ENCODE measurements around the gene VKORC1.
"Not testable (repeated sequence)": the region's sequence is repeated elsewhere in the genome, so short reads cannot be mapped to it uniquely, and the experiment has no call there.

VKORC1 gene

DNA sequence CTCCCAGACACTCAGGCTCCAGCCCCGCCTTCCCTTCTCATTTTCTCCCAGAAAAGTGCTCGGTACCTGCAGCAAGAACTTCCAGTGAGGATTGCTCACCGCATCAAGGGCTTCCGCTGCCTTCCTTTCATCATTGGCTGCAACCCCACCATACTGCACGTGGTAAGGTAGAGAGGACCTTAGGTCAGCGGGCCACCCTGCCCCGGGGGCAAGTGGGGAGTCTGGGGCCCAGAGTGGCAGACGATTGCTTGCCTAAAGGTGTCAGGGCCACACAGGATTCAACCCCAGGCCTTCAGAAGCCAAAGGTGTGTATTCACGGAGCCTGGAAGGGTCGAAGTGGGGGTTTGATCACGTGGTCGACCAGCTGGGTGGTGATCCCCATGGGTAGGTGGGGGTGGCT is 15.0 kb upstream of the VKORC1 start:
- intact Hi-C loops (cut with DNase I), result loop anchor here (5.0 to 10.0 kb wide), 2 partner anchors 33 to 345 kb away; partner anchors contain the start of gene ARMC5
- no peak for DNase-seq

DNA sequence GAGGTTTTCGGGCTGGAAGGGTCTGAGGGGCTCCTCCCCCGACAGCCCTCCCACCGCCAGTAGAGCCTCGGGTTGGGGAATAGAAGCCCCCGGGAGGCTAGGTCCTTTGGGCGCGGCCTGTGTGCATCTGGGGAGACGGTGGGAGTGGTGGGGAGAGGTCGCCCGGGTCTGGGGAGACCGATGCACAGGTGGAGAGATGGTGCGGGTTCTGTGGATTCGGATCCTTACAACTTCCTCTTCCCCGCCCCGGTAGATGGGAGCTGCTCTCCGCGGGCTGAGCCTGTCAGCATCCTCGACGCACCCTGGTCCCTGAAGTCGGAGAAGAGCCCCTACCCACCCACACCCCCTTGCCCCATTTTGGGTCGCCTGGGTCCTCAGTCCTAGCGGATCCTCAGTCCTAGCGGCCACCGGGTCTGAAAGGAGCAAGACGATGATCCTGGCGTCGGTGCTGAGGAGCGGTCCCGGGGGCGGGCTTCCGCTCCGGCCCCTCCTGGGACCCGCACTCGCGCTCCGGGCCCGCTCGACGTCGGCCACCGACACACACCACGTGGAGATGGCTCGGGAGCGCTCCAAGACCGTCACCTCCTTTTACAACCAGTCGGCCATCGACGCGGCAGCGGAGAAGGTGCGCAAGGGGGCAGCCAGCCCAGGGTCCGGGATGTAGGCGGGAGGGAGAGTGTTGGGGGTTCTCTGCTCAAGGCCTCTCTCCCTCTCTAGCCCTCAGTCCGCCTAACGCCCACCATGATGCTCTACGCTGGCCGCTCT is 14.4 kb upstream of the VKORC1 start:
- intact Hi-C loops (cut with DNase I), result loop anchor here (5.0 kb wide), 1 partner anchor 33 kb away; no protein-coding TSS in a partner anchor
- no peak for DNase-seq

DNA sequence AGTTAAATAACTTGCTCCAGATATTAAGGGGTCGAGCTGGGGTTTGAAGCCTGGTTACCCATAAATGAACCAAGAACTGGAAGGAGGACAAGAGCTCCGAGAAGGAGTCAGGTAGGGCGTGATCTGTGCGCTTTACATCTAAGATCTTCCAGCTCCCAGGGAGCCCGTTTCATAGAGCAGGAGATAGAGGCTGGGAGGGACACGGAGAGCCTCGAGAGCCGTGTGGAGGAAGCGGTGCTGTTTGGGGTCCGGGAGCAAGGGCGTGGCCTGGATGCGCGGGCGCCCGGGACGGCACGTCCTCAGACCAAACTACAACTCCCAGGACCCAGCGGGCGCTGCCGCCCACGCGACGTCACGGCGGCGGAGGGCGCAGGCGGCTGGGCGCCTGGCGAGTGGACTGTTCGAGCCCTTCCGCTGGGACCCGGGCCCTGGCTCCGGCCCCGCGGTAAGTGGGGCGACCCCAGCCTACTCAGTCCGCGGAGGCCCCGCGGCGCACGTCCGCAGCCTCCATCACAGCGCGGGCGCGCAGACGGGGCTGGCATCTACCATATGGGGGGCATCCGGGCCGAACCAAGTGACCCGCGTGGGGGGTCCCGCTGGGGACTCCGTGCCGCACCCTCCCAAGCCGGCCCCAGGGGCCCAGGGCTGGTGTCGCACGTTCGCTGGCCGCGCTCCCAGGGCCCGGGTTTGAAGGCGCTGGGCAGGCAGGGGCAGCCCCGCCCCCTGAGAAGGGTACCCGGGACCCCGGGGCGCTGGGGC is 13.6 kb upstream of the VKORC1 start, which contains the start of gene BCKDK:
TSS of gene BCKDK (plus strand) at position 352 of the 759 bp plus-strand sequence. CDS start 838 bp downstream, outside the sequence.
- intact Hi-C loops (cut with DNase I), result loop anchor here (5.0 kb wide), 1 partner anchor 34 kb away; no protein-coding TSS in a partner anchor

DNA sequence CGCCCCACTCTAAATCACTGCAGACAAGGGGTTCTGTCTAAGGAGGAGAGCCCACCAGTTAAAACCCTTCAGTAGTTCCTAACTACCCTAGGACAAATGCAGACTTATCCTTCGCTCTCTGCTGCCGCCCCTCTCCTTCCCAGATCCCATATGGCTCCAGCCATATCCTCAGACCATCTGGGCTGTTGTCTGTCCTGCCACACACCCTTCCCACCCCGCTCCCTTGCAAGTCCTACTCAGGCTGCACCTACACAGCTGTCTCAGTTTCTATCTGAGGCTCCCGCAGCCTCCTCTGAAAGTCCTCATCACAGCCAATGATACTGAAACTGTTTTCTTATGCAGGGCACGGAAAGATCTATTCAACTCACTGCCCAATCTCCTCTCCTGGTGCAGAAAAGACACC is 12.9 kb upstream of the VKORC1 start:
- peak in 1 of 10 donors; percentile 78 for DNase-seq
- intact Hi-C loops (cut with DNase I), result loop anchor here (5.0 kb wide), 1 partner anchor 35 kb away; no protein-coding TSS in a partner anchor

More for the DNA sequence above, 13.6 kb upstream of the VKORC1 start, which contains the start of gene BCKDK:
- peak; percentile 66 to 97 (median 77) for DNase-seq

DNA sequence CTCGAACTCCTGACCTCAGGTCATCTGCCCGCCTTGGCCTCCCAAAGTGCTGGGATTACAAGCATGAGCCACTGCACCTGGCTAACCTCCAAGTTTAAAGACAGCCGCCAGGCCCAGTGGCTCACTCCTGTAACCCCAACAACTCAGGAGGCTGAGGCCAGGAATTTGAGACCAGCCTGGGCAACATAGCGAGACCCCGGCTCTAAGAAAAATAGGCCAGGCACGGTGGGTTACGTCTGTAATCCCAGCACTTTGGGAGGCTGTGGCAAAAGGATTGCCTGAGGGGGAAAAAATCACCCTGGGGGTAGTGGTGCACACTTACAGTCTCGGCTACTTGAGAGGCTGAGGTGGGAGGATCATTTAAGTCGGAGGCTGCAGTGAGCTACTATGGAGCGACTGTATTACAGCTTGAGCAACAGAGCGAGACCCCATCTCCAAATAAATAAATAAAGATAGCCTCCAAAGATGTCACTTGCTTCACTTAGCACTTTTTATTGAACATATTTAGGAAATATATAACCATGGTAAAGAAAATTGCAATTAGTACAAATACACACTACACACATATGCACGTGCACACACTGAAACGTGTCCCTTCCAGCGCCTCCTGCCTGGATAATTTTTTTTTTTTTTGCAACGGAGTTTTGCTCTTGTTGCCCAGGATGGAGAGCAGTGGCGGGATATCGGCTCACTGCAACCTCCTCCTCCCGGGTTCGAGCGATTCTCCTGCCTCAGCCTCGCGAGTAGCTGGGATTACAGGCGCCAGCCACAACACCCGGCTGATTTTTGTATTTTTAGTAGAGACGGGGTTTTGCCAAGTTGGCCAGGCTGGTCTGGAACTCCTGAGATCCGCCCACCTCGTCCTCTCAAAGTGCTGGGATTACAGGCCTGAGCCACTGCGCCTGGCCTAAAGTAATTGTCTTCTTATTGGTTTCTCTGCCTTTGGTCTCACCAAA is 12.2 kb upstream of the VKORC1 start:
- peak in 2 of 10 donors; percentile 9 to 40 for DNase-seq
- intact Hi-C loops (cut with DNase I), result loop anchor here (5.0 kb wide), 1 partner anchor 36 kb away; no protein-coding TSS in a partner anchor

DNA sequence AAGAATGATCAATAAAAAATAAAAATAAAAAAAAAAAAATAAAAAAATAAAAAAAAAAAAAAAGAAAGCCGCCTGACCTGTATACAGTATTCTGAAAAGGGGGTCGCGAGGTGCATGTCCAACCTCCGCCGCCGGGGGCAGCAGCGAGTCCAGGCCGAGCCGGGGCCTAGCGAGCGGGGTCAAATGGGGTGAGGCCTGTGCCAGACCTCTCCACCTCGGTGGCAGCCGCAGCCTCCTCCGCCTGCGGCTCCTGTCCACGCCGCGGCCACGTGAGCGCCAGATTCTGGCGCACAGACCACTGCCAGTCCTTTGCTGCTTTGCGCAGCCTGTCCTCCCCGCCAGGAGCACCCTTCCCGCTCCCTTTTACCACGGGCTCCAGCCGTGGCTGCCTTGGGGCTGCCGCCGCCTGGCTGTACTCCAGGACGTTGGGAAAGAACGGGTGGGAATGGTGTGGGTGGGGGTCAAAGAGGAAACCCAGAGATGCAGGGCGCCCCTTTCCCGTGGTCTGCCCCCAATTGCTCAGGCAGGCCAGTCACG is 11.1 kb upstream of the VKORC1 start:
- intact Hi-C loops (cut with DNase I), result loop anchor here (5.0 kb wide), 1 partner anchor 37 kb away; no protein-coding TSS in a partner anchor
- DNase-seq, result peak; percentile 67 to 96 (median 82)

DNA sequence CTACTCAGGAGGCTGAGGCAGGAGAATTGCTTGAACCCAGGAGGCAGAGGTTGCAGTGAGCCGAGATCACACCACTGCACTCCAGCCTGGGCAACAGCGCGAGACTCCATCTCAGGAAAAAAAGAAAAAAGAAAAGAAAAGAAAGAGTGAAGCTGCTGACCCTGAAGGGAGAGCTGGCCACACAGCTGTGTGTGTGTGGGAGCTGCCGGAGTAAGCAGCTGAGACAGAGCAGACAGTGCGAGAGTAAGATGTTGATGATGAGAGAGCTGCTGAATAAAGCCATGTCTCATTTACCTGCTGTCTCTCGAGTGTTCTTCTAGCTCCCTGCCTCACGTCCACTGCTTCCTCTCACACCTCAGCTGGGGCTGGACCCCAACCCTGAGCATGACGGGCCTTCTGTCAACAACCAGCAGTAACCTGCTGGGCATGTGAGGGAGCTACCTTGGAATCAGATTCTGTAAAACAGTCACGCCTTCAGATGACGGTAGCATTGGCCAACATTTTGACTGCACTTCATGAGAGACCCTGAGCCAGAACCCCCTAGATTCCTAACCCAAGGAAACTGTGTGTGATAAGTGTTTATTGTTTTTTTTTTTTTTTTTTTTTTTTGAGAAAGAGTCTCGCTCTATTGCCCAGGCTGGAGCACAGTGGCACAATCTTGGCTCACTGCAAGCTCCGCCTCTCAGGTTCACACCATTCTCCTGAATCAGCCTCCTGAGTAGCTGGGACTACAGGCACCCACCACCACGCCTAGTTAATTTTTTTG is 6.5 kb upstream of the VKORC1 start:
- intact Hi-C loops (cut with DNase I); DNase-seq: not testable (repeated sequence)

DNA sequence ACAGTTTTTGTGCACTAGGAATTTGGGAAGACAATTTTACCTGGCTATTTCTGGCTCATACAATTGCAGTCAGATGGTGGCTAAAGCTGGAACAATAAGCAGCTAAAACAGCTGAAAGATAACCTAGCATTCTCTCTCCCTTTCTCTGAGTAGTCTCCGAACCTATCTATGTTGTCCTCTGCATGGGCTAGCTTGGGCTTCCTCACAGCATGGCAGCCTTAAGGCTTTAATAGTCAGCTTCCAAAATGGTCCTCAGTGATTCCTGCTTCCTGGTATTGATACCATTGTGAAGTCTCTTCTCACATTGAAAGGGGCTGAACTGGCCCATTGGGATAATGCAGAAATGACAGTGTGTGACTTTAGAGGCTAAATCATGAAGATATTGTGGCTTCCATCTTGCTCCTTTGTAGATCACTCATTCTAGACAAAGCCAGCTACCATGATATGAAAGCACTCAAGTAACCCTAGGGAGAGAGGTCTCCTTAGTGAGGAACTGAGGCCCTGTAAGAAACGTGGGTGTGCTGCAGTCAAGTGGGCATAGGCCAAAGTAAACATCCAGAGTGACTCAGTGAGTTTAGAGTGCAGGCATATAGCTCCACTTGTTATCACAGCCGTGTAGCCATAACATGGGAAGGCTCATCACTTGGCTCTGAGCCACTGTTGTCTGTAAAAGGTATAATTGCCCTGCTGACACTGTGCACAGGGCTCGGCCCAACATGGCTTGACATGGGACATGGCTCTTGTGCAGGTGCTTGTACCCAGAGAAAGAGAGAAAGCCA is 5.5 kb upstream of the VKORC1 start:
- intact Hi-C loops (cut with DNase I), result loop anchor here (5.0 kb wide), 1 partner anchor 113 kb away; the partner anchor contains the start of gene HSD3B7
- no peak for DNase-seq

DNA sequence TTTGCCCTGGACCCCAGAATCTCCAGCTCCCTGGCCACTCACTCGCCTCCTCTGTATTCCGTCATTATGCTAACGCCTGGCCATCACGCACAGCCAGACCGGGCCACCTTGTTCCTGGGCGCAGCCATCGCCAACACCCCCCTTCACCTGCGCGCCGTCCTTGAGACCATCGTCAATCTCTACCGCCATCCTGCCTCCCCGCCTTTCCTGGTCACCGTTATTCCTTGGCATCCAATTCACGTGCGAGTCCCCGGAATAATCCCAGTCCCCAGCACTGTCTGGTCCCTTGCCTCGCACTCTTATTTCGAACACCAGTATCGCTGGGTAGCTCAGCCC is 541 bp downstream of the VKORC1 start:
- intact Hi-C loops (cut with DNase I), result loop anchor here (1.0 kb wide), 1 partner anchor 48 kb away; no protein-coding TSS in a partner anchor
- DNase-seq, result peak in 1 of 10 donors; percentile 81

DNA sequence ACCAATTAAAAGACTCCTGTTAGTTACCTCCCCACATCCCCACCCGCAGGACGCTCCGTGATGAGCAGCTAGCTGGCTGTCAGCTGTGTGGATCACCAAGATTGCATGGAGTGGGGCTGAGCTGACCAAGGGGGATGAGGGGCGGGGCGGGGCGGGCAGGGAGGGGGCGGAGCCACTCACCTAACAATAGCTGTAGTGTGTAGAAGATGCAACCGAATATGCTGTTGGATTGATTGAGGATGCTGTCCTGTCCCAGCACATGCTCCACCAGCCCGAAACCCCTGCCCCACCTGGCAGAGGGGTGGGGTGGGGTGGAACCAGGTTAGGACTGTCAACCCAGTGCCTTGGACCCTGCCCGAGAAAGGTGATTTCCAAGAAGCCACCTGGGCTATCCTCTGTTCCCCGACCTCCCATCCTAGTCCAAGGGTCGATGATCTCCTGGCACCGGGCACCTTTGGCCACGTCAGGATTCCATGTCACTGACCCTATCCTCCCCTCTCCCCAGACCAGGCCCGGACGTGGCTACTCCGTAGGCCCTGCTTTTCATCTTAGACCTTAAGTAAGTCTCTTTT is 1.4 kb downstream of the VKORC1 start:
- DNase-seq, result peak in 4 of 10 donors; percentile 32 to 76 (median 51)
- intact Hi-C loops (cut with DNase I), result no loop called here

DNA sequence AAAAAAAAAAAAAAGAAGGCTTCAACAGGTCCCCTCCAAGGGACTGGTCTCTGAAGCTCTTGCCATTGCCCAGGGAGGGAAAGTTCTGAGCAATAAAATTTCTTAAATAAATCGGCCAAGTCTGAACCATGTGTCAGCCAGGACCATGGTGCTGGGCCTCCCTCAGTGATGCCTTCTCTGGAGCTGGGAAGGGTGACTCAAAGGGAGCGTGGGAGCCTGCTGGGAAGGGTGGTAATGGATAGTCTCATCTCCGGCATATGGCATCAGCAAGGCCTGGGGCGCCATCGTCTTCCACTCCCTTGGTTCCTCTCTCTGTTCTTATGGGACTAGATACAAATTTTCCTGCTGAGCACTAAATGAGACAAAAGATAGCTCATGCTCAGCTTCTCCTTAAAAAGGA is 2.3 kb downstream of the VKORC1 start:
- intact Hi-C loops (cut with DNase I), result no loop called here
- peak in 2 of 10 donors; percentile 53 to 87 for DNase-seq

DNA sequence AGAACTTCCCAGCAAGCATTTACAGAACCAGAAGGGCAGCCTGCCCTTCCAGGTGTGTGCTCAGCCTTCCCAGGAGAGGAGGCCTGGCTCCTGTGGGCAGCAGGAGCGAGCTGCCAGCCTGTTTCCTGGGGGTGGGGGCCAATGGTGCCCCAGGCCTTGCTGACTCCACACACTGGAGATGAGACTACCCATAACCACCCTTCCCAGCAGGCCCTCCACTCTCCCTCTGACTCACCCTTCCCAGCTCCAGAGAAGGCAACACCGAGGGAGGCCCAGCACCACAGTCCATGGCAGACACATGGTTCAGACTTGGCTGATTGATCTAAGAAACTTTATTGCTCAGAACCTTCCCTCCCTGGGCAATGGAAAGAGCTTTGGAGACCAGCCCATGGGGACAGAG is 4.1 kb downstream of the VKORC1 start:
- intact Hi-C loops (cut with DNase I), result no loop called here
- DNase-seq, result peak in 1 of 10 donors; percentile 35

DNA sequence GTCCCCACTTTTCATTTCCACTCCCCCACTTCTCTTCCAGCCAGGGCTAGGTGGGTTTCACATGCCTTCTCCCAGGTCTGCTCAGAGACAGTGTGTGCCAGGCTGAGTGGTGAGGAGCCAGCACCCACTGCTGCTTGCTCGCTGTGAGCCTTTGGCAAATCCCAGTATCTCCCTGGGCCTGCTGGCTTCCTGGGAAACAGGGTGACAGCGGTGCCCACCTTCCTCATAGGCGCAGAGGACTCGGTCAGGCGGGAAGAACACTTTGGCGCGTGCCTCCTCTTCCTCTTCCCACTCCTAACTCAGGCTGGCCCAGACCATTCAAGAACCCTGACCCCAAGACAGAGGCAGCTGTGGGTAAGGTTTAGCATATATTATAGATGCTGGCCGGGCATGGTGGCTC is 5.4 kb downstream of the VKORC1 start:
- intact Hi-C loops (cut with DNase I), result no loop called here
- peak in 1 of 10 donors; percentile 47 for DNase-seq

DNA sequence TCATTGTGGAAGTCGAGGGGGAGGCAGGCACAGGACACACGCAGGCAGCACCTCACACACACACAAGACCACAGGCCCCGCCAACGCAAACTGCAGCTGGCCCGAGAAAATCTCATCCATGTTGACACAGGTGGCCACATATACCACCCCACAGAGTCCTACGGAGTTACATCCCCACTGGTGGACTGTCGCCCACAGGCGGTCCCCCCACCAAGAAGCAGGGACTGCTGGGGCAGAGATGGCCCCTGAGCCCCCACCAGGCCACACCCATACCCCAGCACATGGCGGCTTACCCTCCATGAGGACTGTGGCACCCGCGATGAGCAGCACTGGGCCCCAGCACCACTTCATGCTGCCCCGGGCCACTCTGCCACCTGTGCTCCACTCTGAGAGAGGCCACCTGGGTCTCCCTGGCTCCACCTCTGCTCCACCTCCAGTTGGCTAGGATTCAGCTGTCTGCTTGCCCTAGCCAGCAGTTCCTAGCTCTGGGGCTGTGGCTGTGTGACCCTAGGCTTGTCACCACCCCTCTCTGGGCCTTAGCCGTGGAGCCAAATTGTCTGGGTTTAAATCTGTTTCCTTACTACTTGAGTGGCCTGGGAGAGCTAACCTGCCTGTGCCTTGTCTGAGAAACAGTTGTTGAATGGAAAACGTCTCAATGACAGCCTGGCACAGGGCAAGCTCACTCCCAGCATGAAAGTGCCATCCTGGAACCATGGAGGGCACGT is 6.0 kb downstream of the VKORC1 start, which contains the start of gene PRSS53:
TSS of gene PRSS53 (minus strand) at position 485 of the 725 bp plus-strand sequence. CDS start at position 351, 134 bp downstream.
- intact Hi-C loops (cut with DNase I), result no loop called here
- peak in 1 of 10 donors; percentile 52 for DNase-seq

DNA sequence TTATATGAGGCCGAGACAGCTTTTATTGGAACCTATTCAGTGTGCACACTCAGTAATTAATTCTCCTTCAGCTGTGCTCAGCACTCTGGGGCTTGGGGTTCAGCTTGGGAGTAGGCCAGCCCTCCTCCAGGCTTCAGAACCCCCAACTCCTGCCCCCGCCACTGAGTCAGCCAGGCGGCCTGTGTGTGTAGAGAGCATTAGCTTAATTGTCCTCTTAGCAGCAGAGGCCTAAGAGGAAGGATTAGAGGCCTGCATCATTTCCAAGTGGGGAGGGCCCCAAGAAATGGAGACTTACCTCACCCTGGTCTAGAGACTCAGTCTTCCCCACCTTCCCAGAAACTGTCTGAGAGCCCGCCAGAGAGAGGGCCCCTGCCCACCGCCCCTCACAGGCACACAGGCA is 6.6 kb downstream of the VKORC1 start:
- DNase-seq, result peak in 1 of 10 donors; percentile 21
- intact Hi-C loops (cut with DNase I), result no loop called here

DNA sequence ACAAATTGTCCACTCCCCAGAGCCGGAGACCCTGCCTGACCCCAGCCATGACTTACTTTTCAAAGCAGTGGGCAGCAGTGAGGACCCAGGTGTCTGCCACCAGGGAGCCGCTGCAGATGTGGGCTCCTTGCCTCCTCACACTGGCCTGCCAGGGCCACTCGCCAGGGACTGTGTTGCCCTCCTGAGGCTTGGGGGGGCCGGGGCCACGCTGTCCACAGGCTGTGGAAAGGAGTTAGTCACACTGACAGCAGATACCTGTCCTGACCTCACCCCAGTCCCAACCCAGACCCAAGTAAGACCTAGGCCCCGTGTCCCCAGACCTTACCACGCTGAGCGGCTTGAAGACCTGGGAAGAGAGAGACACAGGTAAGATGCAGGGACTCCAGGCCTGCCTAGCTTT is 7.1 kb downstream of the VKORC1 start:
- DNase-seq, result peak in 1 of 10 donors; percentile 49
- intact Hi-C loops (cut with DNase I), result no loop called here

DNA sequence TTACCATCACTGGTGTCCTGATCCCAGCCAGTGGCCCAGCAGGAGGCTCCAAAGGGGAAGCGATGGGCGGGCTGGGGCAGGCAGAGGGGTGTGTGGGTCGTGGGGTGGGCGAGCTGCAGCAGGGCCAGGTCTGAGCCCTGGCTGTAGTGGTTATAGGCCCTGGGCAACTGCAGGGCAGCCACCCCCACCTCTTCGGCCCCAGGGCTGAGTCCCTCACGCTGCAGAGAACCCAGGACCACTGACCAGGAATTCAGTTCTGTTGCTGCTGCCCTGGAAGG is 8.0 kb downstream of the VKORC1 start:
- intact Hi-C loops (cut with DNase I), result no loop called here
- DNase-seq, result no peak

Measured in posterior cingulate gyrus (tissue), 11 donors.